HCEC 1CT (cell line): ENCODE measurements around the gene SLC66A1.

Experiments
- DNase-seq: peaks from one replicate; pipeline ENCODE4 v3.0.0-alpha.2; 2017

The SLC66A1 gene

DNA sequence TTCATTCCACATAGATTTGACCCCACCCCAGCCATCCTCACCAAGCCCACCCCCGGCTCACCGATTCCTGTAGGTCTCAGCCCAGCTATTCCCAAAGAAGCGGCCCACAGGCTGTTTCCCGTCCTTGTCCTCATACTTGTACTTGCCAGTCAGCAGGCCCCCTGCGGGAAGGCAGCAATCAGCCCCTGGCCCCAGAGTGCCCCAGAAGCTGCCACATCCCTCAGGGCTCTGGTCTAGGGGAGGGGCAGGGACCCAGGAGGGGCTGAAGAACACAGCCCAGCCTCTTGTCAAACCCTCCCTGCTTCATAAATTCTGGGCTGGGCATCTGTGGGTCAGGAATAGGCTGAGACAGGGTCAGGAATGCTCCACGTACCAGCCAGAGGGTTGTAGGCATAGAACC, 5.2 kb upstream of the SLC66A1 start:
- DNase-seq = no peak

DNA sequence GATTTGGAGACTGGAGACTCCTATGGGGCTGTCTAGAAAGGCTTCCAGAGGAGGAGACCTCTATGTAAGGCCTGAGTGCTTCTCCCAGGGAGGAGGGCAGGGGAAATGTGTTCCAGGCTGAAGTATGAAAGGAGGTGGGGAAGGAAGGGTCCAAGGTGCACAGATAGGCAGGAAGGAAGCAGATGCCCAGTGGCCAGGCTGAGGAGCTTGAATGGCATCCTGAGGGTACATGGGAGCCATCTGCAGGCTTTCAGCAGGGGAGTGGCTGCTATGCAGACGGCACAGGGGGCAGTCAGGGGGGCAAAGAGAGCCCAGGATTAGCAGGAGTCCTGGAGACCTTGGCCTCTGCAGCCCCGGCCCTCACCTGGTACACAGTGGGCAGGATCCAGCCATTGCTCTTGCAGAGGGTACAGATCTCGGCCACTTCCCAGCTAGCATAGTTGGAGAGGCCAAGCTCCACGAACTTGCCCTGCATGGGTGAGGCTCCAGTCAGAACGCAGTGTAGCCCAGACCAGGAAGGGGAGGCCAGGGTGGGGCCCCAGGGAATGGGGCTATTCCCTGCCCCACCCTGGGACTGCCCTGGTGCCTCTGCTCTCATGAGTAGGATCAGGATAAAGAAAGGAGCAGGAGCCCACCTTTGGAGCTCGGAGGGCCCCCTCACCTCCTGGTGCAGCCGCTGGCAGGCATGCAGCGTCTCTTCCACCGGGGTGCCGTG, 4.2 kb upstream of the SLC66A1 start:
- DNase-seq = no peak

DNA sequence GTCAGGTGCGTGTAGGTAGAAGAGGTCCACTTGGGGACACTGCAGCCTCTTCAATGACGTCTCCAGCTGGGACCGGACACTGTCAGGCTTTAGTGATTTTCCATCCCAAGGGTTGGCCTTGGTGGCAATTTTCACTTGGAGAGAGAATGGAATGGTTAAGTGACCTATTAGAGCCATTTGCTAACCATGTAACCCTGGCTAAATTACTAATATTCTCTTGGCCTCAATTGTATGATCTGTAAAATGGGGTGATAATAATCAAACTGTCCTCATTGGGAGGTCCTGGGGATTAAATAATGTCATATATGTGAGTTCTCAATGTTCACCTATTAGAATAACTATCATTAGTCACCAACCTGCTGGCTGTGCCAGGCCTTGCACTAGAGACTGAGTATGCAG, 3.6 kb upstream of the SLC66A1 start:
- no peak for DNase-seq

DNA sequence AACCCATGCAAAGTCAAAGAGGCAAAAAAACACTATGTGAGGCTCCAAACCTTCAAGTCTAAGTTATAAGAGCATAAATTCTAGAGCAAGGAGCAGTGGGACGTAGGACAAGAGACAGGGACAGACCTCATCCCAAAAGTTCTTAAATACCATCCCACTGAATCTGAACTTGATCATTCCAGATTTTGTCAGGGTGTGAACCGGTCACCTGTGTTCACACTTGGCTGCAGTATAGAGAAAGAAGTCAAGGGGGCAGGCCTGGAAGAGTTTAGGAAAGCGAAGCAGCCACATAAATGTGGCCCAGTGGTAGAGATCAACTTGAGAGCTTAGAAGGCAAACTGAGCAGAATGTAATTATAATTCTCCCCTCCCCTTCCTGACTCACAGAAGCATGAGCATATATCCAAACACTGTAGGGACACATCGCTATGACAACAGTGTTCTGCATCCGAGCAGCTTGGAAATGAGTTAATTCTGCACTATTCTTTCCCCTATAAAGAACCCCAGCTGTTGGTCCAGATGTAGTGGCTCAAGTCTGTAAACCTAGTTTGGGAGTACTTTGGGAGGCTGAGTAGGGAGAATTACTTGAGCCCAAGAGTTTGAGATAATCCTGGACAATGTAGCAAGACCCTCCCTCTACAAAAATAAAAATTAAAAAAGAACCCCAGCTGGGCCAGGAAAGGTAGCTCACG, 2.9 kb upstream of the SLC66A1 start:
- peak; percentile 59 for DNase-seq

DNA sequence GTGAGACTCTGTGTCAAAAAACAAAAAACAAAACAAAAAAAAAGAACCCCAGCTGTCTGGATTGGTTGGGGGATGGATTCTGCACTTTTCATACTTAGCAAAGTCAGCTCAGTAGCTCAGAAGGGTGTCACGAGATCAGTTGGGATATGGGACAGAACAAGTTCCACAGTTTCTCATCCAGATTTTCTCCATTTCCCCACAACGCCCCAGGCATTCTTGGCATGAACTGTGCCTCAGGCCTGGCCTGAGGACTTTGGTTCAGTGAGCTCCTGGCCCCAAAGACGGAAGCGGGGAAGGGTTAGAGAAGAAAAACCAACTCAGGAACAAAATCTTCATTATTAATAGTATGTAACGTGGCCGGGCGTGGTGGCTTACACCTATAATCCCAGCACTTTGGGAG, 2.1 kb upstream of the SLC66A1 start:
- no peak for DNase-seq

DNA sequence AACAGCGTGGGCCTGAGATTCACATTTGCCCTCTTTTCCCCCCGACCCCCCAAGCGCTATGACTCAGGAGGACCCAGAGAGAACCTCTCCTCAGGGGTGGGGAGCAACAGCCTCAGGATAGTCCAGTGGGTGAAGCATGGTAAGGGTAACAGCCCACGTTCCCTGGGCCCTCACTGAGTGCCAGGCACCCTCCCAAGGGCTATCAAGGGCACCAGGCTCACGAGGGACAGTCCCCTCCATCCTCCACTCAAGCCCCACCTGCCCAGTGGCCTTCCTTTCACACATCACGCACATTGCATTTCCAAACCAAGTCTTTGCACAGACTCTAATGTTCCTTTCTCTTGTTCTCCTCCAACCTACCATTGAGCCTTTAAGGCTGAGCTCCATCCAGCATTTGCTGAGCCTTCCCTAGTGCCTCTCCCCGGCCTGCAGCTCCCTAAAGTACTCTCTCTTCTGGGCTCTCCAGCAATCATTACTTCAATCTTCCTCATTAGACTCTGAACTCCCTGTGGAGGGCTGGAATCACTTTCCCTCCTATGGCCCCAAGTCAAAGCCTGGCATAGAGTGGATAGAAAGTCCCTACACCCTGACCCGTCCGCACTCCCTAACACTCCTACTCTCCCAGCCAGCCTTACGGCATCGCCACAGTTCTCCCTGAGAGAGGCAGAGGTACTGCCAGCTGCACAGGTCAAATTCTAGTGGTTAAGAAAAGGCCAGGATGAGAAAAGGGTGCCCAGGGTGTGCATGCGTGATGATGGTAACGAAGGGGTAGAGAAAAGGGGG, 1.2 kb upstream of the SLC66A1 start:
- DNase-seq = peak; percentile 5

DNA sequence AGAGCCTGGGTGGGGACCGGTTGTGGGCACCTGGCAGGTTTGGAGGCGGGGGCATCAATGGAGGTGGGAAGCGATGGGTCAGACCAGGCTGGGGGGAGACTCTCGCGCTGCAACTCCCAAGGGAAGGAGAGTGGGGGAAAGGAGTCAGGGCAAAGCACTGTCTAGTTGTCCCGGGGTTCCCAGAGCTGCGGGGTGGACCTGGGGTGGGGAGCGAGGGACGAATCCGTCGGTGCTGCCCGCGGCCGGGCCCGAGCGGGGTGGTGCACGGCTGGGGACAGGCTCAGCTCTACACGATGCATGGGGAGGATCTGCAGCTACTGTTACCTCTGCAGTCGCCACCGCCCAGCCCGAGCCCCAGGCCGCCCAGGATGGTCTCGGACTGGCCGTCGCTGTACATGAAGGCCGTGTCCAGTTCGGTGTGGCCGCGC, 609 bp upstream of the SLC66A1 start:
- DNase-seq = no peak

DNA sequence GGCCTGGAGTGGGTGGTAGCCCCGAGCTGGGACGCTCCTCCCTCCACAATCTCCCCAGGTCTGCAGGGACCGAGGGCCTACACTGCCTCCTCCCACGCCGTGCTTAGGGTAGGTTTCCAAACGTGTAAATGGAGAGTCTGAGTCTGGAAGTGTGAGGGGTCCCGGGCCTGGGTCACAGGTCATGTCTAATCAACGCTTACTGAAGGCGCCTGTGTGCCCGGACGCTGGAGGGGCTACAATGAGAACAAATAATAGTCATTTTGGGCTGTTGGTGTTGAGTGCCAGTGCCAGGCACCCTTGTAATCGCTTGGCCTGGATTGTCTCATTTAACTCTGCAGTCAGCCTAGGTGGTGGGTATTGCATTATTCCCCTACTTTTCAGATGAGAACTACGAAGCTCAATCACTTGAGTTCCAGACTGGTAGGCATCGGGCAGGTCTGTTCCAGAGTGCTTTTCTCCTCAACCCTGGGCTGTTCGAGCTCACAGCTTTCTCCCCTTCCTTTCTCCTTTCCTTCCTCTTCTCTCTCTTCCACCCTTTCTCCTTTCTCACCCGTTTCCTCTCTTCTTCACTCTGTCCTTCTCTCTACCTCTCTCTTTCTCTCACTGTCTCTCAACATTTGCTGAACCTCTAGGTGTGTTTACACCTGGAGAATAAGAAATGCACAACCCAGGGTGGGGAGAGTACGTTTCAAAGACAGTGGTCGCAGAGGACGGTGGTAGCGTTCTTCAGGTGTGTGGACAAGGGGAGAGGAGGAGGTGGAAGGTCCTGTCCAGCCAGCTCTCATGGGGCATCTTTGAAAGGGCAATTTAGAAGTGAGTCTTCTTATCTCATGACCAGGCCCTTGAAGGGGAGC, 883 bp downstream of the SLC66A1 start:
- no peak for DNase-seq

DNA sequence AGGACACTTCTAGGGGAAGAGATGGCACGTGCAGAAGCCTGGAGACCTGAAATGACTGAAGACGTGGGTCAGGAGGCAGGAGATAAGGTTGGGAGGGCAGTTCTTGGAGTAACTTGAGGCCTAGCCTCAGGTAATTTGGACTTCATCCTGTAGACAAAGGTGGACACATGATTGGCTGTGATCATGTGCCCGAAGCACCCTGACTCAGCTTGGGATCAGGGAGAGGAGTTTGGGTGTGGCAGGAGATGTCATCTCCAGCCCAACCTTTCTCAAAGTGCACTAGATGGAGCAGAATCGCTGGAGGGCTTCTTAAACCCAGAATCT, 1.5 kb downstream of the SLC66A1 start:
- no peak for DNase-seq

DNA sequence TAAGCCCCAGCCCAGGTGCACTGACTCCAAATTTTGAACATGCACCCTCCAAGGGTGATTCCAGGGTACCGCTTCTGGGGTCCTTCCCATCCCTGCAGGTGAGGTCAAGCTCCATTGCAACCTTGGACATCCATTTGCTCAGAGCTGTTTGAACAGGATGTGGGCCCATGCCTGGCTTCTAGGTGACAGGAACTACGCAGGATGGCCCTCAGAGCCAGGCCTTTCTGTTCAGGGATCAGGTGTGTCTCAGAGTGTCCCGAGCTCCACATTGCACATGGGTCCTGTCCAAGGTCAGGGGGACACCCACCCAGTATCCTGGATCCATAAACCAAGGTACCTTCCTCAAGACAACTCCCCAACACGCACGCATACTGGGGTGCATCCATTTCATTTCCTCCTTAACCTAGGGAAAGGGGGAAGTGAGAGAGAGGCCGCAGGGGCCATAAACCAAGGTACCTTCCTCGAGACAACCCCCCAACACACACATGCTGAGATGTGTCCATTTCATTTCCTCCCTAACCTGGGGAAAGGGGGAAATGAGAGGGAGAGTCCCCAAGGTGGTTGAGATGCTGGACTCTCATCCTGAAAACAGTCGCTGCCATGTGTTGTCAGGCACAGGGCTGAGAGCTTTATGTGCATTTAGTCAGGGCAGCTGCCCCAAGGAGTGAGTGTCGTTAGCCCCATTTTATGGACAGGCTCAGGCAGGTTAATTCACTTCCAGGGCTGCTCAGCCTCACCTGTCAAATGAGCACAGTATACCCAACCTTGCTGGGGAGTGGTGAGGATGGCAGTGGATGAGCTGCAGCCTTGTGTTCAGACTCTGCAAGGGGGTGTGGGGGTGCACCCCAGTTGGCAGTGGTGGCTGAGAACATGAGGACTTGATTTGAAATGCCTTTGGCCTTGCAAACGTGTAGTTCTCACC, 2.1 kb downstream of the SLC66A1 start:
- DNase-seq = no peak

DNA sequence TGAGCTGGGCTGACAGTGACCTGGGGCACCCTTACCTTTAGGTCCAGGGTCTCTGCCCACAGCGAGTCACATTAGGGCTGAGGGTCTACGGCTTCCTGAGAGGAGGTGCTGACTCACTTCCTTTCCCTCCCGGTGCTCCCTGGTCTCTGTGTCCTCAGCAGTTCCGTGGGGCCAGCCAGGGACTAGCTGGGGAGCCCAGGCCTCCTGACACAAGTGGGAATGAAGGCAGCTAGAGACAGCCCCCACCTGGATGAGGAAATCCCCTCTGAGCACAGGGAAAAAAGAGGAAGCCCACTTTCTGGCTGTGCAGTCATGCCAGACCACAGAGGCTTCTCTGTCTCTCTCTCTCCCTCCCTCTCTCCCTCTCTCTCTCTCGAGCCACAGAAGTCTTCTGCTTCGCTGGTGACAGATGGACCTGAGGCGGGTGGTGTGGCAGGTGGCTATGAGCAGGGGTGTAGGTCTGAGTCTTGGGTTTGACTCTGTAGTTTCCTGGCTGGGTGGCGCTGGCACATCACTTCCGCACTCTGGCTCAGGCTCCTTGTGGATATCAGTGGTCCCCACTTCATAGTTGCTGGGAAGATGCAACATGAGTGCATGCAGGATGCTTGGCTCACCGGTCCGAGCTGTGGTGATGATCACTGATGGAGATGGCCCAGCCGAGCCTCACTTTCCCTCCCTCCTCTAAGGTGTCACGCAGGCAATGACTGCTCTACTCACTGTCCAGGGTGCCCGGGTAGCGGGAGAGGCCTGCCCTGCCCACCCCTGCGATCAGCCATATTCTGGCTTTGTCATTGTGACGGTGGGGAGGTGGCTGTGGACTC, 3.5 kb downstream of the SLC66A1 start:
- peak; percentile 52 for DNase-seq

DNA sequence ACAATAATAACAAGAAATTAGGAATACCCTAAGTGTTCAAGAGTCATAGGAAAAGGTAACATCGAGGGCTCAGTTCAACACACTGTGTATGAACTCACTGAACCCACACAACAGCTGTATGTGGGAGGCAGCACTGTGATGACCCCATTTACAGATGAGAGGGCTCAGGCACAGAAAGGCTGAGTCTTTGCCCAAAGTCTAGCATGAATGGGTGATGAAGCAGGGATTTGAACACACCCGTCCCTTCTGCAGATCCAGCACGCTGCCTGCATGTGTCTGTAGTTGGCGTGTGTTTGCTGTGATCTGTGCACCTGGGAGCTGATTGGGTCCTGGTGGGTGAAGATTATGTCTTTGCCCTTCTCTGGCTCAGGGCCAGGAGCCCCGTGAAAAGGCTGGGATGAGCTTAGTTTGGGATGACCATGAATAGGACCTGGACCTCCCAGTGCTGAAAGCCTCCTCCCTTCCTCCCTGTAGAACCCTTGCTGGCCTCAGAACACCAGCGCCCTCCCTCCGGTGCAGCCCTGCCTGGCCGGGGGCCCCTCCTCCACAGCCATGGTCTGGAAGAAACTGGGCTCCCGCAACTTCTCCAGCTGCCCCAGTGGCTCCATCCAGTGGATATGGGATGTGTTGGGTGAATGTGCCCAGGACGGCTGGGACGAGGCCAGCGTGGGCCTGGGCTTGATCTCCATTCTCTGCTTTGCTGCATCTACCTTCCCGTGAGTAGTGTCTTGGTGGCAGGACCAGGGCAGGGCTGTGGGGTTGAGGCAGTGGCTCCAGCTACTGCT, 5.2 kb downstream of the SLC66A1 start:
- no peak for DNase-seq

DNA sequence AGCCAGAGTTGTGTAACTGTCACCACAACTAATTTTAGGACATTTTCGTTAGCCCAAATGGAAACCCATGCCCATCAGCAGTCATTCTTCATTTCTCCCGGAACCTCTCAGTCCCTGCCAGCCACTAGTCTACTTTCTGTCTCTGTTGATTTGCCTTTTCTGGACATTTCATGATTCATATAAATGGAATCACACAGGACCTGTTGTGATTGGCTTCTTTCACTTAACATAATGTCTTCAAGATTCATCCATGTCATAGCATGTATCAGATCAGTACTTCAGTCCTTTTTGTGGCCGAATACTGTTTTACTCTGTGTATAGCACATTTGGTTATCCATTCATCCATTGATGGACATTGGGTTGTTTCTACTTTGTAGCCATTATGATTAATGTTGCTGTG, 7.1 kb downstream of the SLC66A1 start:
- no peak for DNase-seq

DNA sequence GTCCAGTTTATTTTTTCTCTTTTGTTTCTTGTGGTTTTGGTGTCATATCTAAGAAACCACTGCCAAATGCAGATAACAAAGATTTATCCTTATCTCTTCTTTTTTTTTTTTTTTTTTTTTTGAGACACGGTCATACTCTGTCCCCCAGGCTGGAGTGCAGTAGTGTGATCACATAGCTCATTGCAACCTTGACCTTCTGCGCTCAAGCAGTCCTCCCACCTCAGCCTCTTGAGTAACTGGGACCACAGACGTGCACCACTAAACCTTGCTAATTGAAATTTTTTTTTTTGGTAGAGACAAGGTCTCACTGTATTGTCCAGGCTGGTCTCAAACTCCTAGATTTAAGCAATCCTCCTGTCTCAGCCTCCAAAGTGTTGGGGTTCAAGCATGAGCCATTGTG, 8.9 kb downstream of the SLC66A1 start:
- no peak for DNase-seq

DNA sequence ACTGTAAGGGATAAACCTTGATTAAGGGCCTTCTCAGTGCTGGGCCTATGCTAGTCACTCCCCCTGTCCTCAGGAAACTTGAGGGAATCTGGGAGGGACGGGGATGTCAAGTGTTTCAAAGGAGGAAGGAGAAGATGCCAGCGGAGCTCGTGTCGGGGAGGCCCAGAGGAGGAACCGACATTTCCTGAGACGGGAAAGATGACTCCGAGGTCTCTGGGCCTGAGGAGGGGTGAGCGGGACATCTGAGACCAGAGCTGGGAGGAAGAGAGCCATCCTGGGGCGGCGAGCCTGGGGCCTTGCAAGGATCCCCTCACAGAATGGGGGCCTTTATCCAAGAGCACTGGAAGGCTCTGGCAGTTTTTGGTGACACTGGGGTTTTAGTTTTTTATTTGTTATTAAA, 10.4 kb downstream of the SLC66A1 start:
- no peak for DNase-seq

DNA sequence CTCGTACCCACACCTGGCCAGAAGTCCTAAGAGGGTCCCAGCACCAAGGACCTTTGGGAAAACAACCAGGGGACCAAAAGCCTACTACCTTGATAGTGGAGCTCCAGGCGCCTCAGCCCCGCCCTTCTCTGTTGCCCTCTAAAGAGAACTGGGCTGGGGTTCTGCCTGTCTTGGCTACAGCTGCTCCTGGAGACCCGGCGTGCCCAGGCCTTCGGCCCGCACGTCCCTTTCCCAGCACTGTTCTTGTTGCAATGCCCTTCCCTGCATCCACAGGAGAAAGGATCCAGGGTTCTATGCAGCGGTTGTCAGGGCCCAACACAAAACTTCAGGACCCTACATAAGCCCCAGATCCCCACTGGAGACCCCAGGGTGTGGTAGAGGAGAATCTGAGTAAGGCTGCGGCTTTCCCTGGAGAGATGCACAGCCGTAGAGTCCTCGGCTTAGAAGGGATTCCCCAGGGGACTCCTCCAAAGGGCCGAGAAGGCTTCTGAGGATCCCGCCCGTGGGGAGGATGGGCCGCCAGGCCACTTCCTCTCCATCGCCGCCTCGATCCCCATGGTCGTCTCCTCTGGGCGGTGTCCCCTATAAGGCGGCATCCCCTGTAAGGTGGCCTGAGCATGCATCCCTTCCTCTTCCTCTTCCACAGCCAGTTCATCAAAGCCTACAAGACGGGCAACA, 12.0 kb downstream of the SLC66A1 start:
- no peak for DNase-seq

DNA sequence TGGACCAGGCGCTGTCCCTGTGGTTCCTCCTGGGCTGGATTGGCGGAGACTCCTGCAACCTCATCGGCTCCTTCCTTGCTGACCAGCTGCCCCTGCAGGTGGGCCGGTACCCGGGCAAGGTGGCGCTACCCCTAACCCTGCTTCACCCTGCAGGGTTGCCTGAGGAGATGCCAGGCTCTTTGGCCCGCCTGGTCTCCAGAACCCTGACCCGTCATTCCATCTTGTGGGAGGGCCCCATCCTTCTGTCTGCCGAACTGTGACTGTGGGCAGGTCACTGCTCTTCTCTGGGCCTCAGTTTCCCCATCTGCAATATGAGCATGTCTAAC, 12.5 kb downstream of the SLC66A1 start:
- no peak for DNase-seq

DNA sequence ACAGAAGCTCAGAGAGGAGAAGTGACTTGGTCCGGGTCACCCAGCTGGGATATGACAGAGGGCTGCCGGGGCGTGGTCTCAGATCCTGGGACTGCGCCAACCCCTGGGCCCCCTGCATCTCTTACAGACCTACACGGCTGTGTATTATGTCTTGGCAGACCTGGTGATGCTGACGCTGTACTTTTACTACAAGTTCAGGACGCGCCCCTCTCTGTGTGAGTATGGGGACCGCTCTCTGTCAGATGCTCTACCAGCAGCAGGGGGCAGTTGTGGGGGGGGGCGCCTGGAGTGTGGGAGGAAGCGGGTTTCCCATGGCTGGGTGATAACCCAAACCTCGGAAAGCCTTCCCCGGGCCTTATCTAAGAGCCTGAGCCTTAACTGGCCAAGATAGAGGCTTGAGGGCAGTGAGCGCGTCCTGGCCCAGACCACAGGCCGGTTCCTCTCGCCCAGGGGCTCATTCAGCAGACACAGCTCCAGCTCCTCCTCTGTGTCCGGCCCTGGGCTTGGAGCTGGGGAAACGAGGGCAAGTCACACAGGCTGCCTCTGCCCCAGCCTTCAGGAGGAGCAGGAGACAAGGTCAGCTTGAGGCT, 13.3 kb downstream of the SLC66A1 start:
- no peak for DNase-seq

DNA sequence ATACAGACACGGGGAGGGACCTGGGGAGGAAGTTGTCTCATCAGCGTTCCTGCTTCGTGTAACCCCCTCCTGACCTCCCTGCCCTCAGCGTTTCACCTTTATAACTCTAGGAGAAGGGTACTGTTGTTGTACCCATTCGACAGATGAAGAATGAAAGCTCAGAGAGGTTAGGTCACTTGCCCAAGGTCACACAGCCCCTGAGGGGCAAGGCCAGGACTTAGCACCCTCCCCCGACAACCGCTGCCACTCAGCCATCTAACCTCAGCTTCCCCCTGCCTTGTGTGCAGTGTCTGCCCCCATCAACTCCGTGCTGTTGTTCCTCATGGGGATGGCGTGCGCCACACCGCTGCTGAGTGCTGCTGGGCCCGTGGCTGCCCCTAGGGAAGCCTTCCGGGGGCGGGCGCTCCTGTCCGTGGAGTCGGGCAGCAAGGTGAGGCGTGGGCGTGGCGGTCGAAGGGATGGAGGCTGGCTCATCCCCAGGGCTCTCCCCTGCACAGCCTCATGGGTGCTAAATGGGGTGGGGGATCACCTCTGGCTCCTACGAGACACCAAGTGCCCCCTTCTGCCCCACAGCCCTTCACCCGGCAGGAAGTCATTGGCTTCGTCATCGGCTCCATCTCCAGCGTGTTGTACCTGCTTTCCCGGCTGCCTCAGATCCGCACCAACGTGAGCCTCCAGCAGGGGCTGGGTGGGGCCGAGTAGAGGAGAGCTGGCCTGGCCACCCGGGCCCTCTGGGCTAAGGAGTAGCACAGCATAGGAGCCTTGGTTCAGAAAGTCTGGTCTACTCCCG, 14.0 kb downstream of the SLC66A1 start:
- no peak for DNase-seq
